ENCODE data around the gene ZNF524. TPM values are rescaled to one million over a fixed set of nuclear protein-coding genes. Genes with fewer than 3 reads are reported as not detected.

Gene ZNF524
- polyA plus RNA-seq, 1 of the 3 experiments (the other 2 are of a cell fraction): 7.3 TPM

DNA sequence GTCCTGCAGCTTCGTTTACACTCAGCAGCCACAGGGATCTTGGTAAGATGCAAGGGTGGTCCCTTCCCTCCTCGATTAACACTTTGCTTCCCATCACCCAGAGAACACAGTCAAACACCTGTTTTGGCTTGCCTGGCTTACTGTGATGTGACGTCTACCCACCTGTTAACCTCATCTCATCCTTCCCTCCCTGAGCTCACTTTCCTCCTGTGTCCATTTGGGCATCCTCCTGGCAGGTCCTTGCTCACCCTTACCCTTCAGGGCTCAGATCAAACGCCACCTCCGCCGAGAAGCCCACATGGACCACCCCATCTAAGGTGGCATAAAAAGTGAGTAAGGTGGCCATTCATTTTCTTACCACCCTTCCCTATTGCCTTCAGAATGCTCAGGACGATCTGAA lies 10.0 kb upstream of the ZNF524 start (continued):
- TF ChIP-seq, protein P1, sequence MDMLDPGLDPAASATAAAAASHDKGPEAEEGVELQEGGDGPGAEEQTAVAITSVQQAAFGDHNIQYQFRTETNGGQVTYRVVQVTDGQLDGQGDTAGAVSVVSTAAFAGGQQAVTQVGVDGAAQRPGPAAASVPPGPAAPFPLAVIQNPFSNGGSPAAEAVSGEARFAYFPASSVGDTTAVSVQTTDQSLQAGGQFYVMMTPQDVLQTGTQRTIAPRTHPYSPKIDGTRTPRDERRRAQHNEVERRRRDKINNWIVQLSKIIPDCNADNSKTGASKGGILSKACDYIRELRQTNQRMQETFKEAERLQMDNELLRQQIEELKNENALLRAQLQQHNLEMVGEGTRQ (IDR thresholded peaks at IDR 0.05; ENCODE audit: borderline replicate concordance, low read depth, low read length): no peak
- TF ChIP-seq NRF1 (IDR thresholded peaks at IDR 0.05; ENCODE audit: low read depth, low read length) (no peak), NFIC (IDR thresholded peaks at IDR 0.05; ENCODE audit: borderline replicate concordance) (no peak), RCOR1 (IDR thresholded peaks at IDR 0.05; ENCODE audit: low read length) (no peak)
- TF ChIP-seq, protein P2, sequence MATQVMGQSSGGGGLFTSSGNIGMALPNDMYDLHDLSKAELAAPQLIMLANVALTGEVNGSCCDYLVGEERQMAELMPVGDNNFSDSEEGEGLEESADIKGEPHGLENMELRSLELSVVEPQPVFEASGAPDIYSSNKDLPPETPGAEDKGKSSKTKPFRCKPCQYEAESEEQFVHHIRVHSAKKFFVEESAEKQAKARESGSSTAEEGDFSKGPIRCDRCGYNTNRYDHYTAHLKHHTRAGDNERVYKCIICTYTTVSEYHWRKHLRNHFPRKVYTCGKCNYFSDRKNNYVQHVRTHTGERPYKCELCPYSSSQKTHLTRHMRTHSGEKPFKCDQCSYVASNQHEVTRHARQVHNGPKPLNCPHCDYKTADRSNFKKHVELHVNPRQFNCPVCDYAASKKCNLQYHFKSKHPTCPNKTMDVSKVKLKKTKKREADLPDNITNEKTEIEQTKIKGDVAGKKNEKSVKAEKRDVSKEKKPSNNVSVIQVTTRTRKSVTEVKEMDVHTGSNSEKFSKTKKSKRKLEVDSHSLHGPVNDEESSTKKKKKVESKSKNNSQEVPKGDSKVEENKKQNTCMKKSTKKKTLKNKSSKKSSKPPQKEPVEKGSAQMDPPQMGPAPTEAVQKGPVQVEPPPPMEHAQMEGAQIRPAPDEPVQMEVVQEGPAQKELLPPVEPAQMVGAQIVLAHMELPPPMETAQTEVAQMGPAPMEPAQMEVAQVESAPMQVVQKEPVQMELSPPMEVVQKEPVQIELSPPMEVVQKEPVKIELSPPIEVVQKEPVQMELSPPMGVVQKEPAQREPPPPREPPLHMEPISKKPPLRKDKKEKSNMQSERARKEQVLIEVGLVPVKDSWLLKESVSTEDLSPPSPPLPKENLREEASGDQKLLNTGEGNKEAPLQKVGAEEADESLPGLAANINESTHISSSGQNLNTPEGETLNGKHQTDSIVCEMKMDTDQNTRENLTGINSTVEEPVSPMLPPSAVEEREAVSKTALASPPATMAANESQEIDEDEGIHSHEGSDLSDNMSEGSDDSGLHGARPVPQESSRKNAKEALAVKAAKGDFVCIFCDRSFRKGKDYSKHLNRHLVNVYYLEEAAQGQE (IDR thresholded peaks at IDR 0.05; ENCODE audit: low read depth, low read length): no peak

DNA sequence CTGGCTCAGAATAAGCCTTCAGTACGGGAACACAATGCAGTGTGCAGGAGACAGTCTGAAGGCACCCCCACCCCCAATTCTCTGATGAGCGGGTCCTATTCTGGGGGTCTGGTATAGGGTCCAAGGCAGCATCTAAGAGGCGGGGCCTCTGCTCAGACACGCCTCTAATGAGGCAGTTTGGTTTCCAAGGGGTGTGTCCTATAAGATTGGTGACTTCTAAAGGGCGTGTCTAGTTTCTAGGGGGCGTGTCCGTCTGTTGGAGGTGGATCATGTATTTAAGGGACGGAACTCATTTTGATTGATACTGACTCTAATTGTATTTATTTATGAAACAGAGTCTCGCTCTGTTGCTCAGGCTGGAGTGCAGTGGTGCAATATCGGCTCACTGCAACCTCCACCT lies 9.5 kb upstream of the ZNF524 start:
- peaks cover 7 to 20% of the 10 kb centered on the region in 2 experiments for H3K36me3 ChIP-seq (replicated peaks in 1 of 2; ENCODE audit: control insufficient read depth in 1 of 2, insufficient read depth in 2 of 2, low read length in 1 of 2)
- H3K4me1 ChIP-seq (ENCODE audit: control insufficient read depth in 1 of 2, insufficient read depth in 2 of 2, low read depth in 1 of 2, low read length in 1 of 2): peaks cover 11% of the 10 kb centered on the region in 2 experiments; a peak in 2 of 4 replicates
- H4K20me1 ChIP-seq (ENCODE audit: insufficient read depth): no peaks in the 10 kb centered on the region
- no peaks in the 10 kb centered on the region for H3K9me2 ChIP-seq
- H3K79me2 ChIP-seq (ENCODE audit: insufficient read depth): no peaks in the 10 kb centered on the region
- no peak overlapping the region for H3K27ac ChIP-seq (ENCODE audit: low read depth in 2 of 2, low read length in 1 of 2)
- H3K9ac ChIP-seq: no peak overlapping the region
- no peak overlapping the region for H2AFZ ChIP-seq (ENCODE audit: low read depth)
- no peaks in the 10 kb centered on the region for H3K27me3 ChIP-seq (ENCODE audit: insufficient read depth)
- no peaks in the 10 kb centered on the region for H3K9me3 ChIP-seq
- no peak overlapping the region for H3K4me2 ChIP-seq
- DNase-seq: no peak
- no peak overlapping the region for H3K4me3 ChIP-seq (ENCODE audit: low read depth in 2 of 2, low read length in 1 of 2)
- ChIA-PET CTCF (interaction anchor here (1.1 kb wide), 1 partner anchor 41 kb away, joined by 3 read pairs; no protein-coding TSS in a partner anchor), POLR2A (no interaction called here)
- no peak for TF ChIP-seq MEF2A (IDR thresholded peaks at IDR 0.05; ENCODE audit: borderline replicate concordance, low read depth)
- TF ChIP-seq, protein P1 (IDR thresholded peaks at IDR 0.05; ENCODE audit: borderline replicate concordance, low read depth, low read length): no peak
- TF ChIP-seq, protein P3, sequence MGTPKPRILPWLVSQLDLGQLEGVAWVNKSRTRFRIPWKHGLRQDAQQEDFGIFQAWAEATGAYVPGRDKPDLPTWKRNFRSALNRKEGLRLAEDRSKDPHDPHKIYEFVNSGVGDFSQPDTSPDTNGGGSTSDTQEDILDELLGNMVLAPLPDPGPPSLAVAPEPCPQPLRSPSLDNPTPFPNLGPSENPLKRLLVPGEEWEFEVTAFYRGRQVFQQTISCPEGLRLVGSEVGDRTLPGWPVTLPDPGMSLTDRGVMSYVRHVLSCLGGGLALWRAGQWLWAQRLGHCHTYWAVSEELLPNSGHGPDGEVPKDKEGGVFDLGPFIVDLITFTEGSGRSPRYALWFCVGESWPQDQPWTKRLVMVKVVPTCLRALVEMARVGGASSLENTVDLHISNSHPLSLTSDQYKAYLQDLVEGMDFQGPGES (IDR thresholded peaks at IDR 0.05; ENCODE audit: low read depth, low read length): no peak
- TF ChIP-seq NRF1 (IDR thresholded peaks at IDR 0.05; ENCODE audit: low read depth, low read length): no peak
- TF ChIP-seq, protein P4, sequence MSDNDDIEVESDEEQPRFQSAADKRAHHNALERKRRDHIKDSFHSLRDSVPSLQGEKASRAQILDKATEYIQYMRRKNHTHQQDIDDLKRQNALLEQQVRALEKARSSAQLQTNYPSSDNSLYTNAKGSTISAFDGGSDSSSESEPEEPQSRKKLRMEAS (IDR thresholded peaks at IDR 0.05; ENCODE audit: low read depth): no peak
- TF ChIP-seq GATA2 (CRISPR knock-in tag; IDR thresholded peaks at IDR 0.05): no peak
- no peak for TF ChIP-seq GABPA (IDR thresholded peaks at IDR 0.05; ENCODE audit: low read depth)
- no peak for TF ChIP-seq RAD21 (IDR thresholded peaks at IDR 0.05; ENCODE audit: low read length)
- TF ChIP-seq SIN3A (IDR thresholded peaks at IDR 0.05; ENCODE audit: borderline replicate concordance, low read depth, low read length): no peak
- TF ChIP-seq, protein P5, sequence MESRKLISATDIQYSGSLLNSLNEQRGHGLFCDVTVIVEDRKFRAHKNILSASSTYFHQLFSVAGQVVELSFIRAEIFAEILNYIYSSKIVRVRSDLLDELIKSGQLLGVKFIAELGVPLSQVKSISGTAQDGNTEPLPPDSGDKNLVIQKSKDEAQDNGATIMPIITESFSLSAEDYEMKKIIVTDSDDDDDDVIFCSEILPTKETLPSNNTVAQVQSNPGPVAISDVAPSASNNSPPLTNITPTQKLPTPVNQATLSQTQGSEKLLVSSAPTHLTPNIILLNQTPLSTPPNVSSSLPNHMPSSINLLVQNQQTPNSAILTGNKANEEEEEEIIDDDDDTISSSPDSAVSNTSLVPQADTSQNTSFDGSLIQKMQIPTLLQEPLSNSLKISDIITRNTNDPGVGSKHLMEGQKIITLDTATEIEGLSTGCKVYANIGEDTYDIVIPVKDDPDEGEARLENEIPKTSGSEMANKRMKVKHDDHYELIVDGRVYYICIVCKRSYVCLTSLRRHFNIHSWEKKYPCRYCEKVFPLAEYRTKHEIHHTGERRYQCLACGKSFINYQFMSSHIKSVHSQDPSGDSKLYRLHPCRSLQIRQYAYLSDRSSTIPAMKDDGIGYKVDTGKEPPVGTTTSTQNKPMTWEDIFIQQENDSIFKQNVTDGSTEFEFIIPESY (IDR thresholded peaks at IDR 0.05; ENCODE audit: borderline replicate concordance, low read depth): no peak
- TF ChIP-seq EZH2phosphoT487 (IDR thresholded peaks at IDR 0.05; ENCODE audit: borderline replicate concordance, low read depth): no peak
- TF ChIP-seq FOXM1 (IDR thresholded peaks at IDR 0.05; ENCODE audit: low read depth): no peak
- TF ChIP-seq ELF1 (IDR thresholded peaks at IDR 0.05): no peak
- no peak for TF ChIP-seq JUND (IDR thresholded peaks at IDR 0.05)
- TF ChIP-seq YY1 (IDR thresholded peaks at IDR 0.05; ENCODE audit: low read depth): no peak
- no peak for TF ChIP-seq FOSL2 (IDR thresholded peaks at IDR 0.05; ENCODE audit: borderline replicate concordance, low read depth)
- no peak for TF ChIP-seq CHD2 (IDR thresholded peaks at IDR 0.05; ENCODE audit: low read length, partially characterized antibody)
- TF ChIP-seq, protein P6, sequence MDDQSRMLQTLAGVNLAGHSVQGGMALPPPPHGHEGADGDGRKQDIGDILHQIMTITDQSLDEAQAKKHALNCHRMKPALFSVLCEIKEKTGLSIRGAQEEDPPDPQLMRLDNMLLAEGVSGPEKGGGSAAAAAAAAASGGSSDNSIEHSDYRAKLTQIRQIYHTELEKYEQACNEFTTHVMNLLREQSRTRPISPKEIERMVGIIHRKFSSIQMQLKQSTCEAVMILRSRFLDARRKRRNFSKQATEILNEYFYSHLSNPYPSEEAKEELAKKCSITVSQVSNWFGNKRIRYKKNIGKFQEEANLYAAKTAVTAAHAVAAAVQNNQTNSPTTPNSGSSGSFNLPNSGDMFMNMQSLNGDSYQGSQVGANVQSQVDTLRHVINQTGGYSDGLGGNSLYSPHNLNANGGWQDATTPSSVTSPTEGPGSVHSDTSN (IDR thresholded peaks at IDR 0.05): no peak
- no peak for TF ChIP-seq RCOR1 (IDR thresholded peaks at IDR 0.05; ENCODE audit: low read length)
- no peak for TF ChIP-seq TAF1 (IDR thresholded peaks at IDR 0.05; ENCODE audit: borderline replicate concordance, low read depth, low read length)
- H3F3A ChIP-seq (replicated peaks; ENCODE audit: insufficient read depth): peaks cover 8% of the 10 kb centered on the region
- WGBS (ENCODE audit: low lambda C conversion rate): 82% methylated on average over 10 of the region's 10 CpGs
